ENCODE measurements around the gene LYSMD4.
A peak's percentile ranks its signal among the peaks of the same experiment; 100 is the strongest.

LYSMD4 gene

GRCh38 chr15:99733268-99734039, at the start of gene LYSMD4:
TSS of gene LYSMD4 (minus strand) at chr15:99733437. CDS start at chr15:99731999, 1,438 bp downstream.
- no peak for TF ChIP-seq CTCF (IDR thresholded peaks at IDR 0.05)

- no peak for TF ChIP-seq CTCF (IDR thresholded peaks at IDR 0.05)
Measured at GRCh38 chr15:99777144-99777543, 43.9 kb upstream of the LYSMD4 start.

GRCh38 chr15:99764522-99764921, 31.3 kb upstream of the LYSMD4 start:
- no peak for TF ChIP-seq CTCF (IDR thresholded peaks at IDR 0.05)

- no peak for TF ChIP-seq CTCF (IDR thresholded peaks at IDR 0.05)
Measured at GRCh38 chr15:99763827-99764226, 30.6 kb upstream of the LYSMD4 start.

- TF ChIP-seq CTCF (IDR thresholded peaks at IDR 0.05): no peak
Measured at GRCh38 chr15:99762288-99762687, 29.1 kb upstream of the LYSMD4 start.

GRCh38 chr15:99755692-99756409, 22.6 kb upstream of the LYSMD4 start:
- peak; percentile 84 for TF ChIP-seq CTCF (IDR thresholded peaks at IDR 0.05)

- TF ChIP-seq CTCF (IDR thresholded peaks at IDR 0.05): no peak
Measured at GRCh38 chr15:99753066-99753465, 19.8 kb upstream of the LYSMD4 start.
